ENCODE data around the gene GUCA2B.

The GUCA2B gene

GRCh38 chr1:42152907-42153600, at the start of gene GUCA2B:
GUCA2B (plus strand) TSS chr1:42153410; CDS start chr1:42153451, 41 bp downstream.
- no peak for DNase-seq (ENCODE audit: low read depth, low spot score)
- no peak within 1 kb of the TSS for H3K4me3 ChIP-seq (ENCODE audit: low read depth, low read length)
- TF ChIP-seq CTCF (IDR thresholded peaks at IDR 0.05; ENCODE audit: insufficient read depth, low read length, missing control alignments): no peak
- ChIA-PET CTCF (interaction anchor here (7.8 kb wide), 1 partner anchor 20 kb away, joined by 97 read pairs; no protein-coding TSS in a partner anchor), POLR2A (no interaction called here)

- no peak for DNase-seq (ENCODE audit: low read depth, low spot score)
- no peak for TF ChIP-seq CTCF (IDR thresholded peaks at IDR 0.05; ENCODE audit: insufficient read depth, low read length, missing control alignments)
- ChIA-PET POLR2A (no interaction called here), CTCF (no interaction called here)
- H3K4me3 ChIP-seq (ENCODE audit: low read depth, low read length): no peak overlapping the region
These were observed 48.2 kb upstream of the GUCA2B start for GRCh38 chr1:42105025-42105424.

DNA sequence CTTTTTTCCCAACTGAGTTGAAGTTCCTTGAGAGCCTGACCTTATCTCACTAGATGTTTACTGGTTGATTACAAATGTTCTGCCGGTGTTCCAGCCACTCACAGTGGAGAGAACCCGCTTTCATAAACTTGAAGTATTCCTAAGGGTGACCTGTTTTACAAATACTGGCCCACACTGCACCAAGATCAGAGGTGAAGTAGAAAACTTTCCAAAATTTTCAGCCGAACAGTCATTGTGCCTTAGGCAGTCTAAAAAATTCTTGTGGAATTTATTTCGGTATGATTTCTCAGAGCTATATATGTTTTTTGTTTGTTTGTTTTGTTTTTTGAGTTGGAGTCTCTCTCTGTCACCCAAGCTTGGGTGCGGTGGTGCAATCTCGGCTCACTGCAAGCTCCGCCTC, 44.9 kb upstream of the GUCA2B start:
- no peak for TF ChIP-seq CTCF (IDR thresholded peaks at IDR 0.05; ENCODE audit: insufficient read depth, low read length, missing control alignments)
- no peak overlapping the region for H3K4me3 ChIP-seq (ENCODE audit: low read depth, low read length)
- no peak for DNase-seq (ENCODE audit: low read depth, low spot score)
- POLR2A ChIA-PET: no interaction called here
- CTCF ChIA-PET: no interaction called here

- POLR2A ChIA-PET: no interaction called here
These were observed 43.6 kb upstream of the GUCA2B start for GRCh38 chr1:42109600-42109999.

DNA sequence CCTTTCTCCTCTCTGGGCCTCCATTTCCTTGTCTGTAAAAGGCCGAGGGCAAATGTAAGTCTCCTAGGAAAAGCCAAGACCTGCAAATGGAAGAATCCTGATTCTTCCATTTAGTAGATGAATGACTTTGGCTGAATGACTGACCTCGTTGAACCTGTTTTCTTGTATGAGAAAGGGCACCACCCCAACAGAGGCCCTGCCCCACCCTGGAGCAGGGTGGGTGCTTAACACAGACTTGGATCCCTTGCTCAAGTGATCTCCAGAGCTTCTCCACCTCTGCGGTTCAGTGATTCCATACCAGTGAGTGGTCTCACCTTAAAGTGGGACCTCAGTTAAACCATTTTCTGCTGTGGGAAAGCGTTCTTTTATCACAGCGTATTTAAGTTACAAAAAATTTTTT, 39.0 kb upstream of the GUCA2B start:
- no peak for DNase-seq (ENCODE audit: low read depth, low spot score)
- no peak for TF ChIP-seq CTCF (IDR thresholded peaks at IDR 0.05; ENCODE audit: insufficient read depth, low read length, missing control alignments)
- ChIA-PET POLR2A (no interaction called here), CTCF (interaction anchor here (0.9 to 2.0 kb wide), 2 partner anchors 33 to 540 kb away, joined by 3 to 5 read pairs; no protein-coding TSS in a partner anchor)
- no peak overlapping the region for H3K4me3 ChIP-seq (ENCODE audit: low read depth, low read length)

More at GRCh38 chr1:42109600-42109999, 43.6 kb upstream of the GUCA2B start:
- CTCF ChIA-PET: interaction anchor here (1.3 to 1.5 kb wide), 3 partner anchors 38 to 64 kb away, joined by 3 to 4 read pairs (median 3); no protein-coding TSS in a partner anchor
- no peak for DNase-seq (ENCODE audit: low read depth, low spot score)
- TF ChIP-seq CTCF (IDR thresholded peaks at IDR 0.05; ENCODE audit: insufficient read depth, low read length, missing control alignments): no peak
- no peak overlapping the region for H3K4me3 ChIP-seq (ENCODE audit: low read depth, low read length)

DNA sequence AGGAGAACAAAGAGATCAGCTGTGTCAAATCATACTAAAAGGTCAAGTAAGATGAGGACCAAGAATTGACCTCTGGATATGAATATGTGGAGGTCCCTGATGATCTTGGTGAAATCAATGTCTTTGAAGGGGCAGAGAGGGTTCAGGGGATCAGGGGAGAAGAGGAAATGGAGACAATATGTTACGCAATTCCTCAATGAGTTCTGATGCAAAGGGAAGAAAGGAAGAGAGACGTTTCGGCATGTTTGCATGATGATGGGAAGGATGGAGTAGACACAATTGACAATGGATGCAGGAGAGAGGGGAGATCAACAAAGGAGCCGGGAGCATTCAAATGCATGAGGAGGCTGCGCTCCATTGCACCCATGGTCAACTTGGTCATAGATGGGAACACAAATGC, 36.0 kb upstream of the GUCA2B start:
- POLR2A ChIA-PET: no interaction called here
- no peak for DNase-seq (ENCODE audit: low read depth, low spot score)
- H3K4me3 ChIP-seq (ENCODE audit: low read depth, low read length): no peak overlapping the region
- no peak for TF ChIP-seq CTCF (IDR thresholded peaks at IDR 0.05; ENCODE audit: insufficient read depth, low read length, missing control alignments)
- CTCF ChIA-PET: interaction anchor here (1.1 kb wide), 1 partner anchor 11 kb away, joined by 3 read pairs; no protein-coding TSS in a partner anchor
